ENCODE results near the gene SLC38A3. TPM values are rescaled to one million over a fixed set of nuclear protein-coding genes. Genes with fewer than 3 reads are reported as not detected.
"Not testable (repeated sequence)": the region's sequence is repeated elsewhere in the genome, so short reads cannot be mapped to it uniquely, and the experiment has no call there.

The SLC38A3 gene
- total RNA-seq, 1 donor from 2014 or later, result 43.5 TPM

- Mint-ChIP-seq H3K36me3 (ENCODE audit: insufficient read depth) (peaks cover 2% of the 10 kb centered on the region), H3K9me3 (ENCODE audit: low read depth) (no peaks in the 10 kb centered on the region), H3K4me3 (ENCODE audit: low read depth) (no peak overlapping the region), H3K4me1 (ENCODE audit: low read depth) (peaks cover 34% of the 10 kb centered on the region), H3K27me3 (no peaks in the 10 kb centered on the region), H3K27ac (no peak overlapping the region)
- no peak for TF ChIP-seq CTCF (IDR thresholded peaks at IDR 0.05; ENCODE audit: unreplicated experiment)
- no peak for DNase-seq (ENCODE audit: low spot score, unreplicated experiment)
Observed at GRCh38 chr3:50243543-50243895, 38.4 kb downstream of the SLC38A3 start.

- peak overlapping the region; percentile 91 for H3K27ac Mint-ChIP-seq
- not testable (repeated sequence) for H3K27me3 Mint-ChIP-seq; H3K9me3 Mint-ChIP-seq (ENCODE audit: low read depth); H3K36me3 Mint-ChIP-seq (ENCODE audit: insufficient read depth); H3K4me3 Mint-ChIP-seq (ENCODE audit: low read depth); DNase-seq (ENCODE audit: low spot score, unreplicated experiment)
- H3K4me1 Mint-ChIP-seq (ENCODE audit: low read depth), result peaks cover 32% of the 10 kb centered on the region
Observed at GRCh38 chr3:50244813-50245212, 39.7 kb downstream of the SLC38A3 start.

- TF ChIP-seq CTCF (IDR thresholded peaks at IDR 0.05; ENCODE audit: unreplicated experiment), result no peak
- Mint-ChIP-seq H3K4me1 (ENCODE audit: low read depth) (peaks cover 32% of the 10 kb centered on the region), H3K4me3 (ENCODE audit: low read depth) (no peak overlapping the region), H3K9me3 (ENCODE audit: low read depth) (no peaks in the 10 kb centered on the region), H3K36me3 (ENCODE audit: insufficient read depth) (peaks cover 2% of the 10 kb centered on the region), H3K27me3 (no peaks in the 10 kb centered on the region), H3K27ac (peak overlapping the region; percentile 91)
- no peak for DNase-seq (ENCODE audit: low spot score, unreplicated experiment)
Observed at GRCh38 chr3:50245251-50245745, 40.2 kb downstream of the SLC38A3 start.

GRCh38 chr3:50245831-50246516, 40.9 kb downstream of the SLC38A3 start:
- peaks cover 30% of the 10 kb centered on the region for H3K4me1 Mint-ChIP-seq (ENCODE audit: low read depth)
- peaks cover 2% of the 10 kb centered on the region for H3K36me3 Mint-ChIP-seq (ENCODE audit: insufficient read depth)
- peak overlapping the region; percentile 91 for H3K27ac Mint-ChIP-seq
- peak; percentile 97 for DNase-seq (ENCODE audit: low spot score, unreplicated experiment)
- H3K27me3 Mint-ChIP-seq, result no peaks in the 10 kb centered on the region
- peak overlapping the region; percentile 37 for H3K4me3 Mint-ChIP-seq (ENCODE audit: low read depth)
- peak; percentile 99 for TF ChIP-seq CTCF (IDR thresholded peaks at IDR 0.05; ENCODE audit: unreplicated experiment)
- H3K9me3 Mint-ChIP-seq (ENCODE audit: low read depth), result no peaks in the 10 kb centered on the region

- H3K4me3 Mint-ChIP-seq (ENCODE audit: low read depth), result peak overlapping the region; percentile 24
- H3K27ac Mint-ChIP-seq, result peak overlapping the region; percentile 91
- H3K27me3 Mint-ChIP-seq, result no peaks in the 10 kb centered on the region
- H3K36me3 Mint-ChIP-seq (ENCODE audit: insufficient read depth), result peaks cover 4% of the 10 kb centered on the region
- H3K9me3 Mint-ChIP-seq (ENCODE audit: low read depth), result no peaks in the 10 kb centered on the region
- no peak for DNase-seq (ENCODE audit: low spot score, unreplicated experiment)
- TF ChIP-seq CTCF (IDR thresholded peaks at IDR 0.05; ENCODE audit: unreplicated experiment), result peak; percentile 5
- H3K4me1 Mint-ChIP-seq (ENCODE audit: low read depth), result peaks cover 25% of the 10 kb centered on the region
Observed at GRCh38 chr3:50246517-50246954, 41.5 kb downstream of the SLC38A3 start.

- Mint-ChIP-seq H3K9me3 (ENCODE audit: low read depth) (no peaks in the 10 kb centered on the region), H3K36me3 (ENCODE audit: insufficient read depth) (peaks cover 4% of the 10 kb centered on the region), H3K27ac (peak overlapping the region; percentile 78), H3K27me3 (no peaks in the 10 kb centered on the region), H3K4me1 (ENCODE audit: low read depth) (peaks cover 20% of the 10 kb centered on the region), H3K4me3 (ENCODE audit: low read depth) (no peak overlapping the region)
- TF ChIP-seq CTCF (IDR thresholded peaks at IDR 0.05; ENCODE audit: unreplicated experiment), result no peak
- DNase-seq (ENCODE audit: low spot score, unreplicated experiment), result no peak
Observed at GRCh38 chr3:50248387-50248786, 43.3 kb downstream of the SLC38A3 start.
